MG63 (cell line): Measurements from ENCODE around the gene CRTC1. TPM values are rescaled to one million over a fixed set of nuclear protein-coding genes. Genes with fewer than 3 reads are reported as not detected.

ENCODE experiments used
- DNase-seq: peaks from one replicate; pipeline ENCODE4 v3.0.0-alpha.2; 2020
- H3K27me3 ChIP-seq: fragments of 250-450 bp; sonication (Bioruptor Pico); 2 replicates; pipeline ENCODE4 v1.5.1; 2020; ENCODE audit warnings: mild to moderate bottlenecking, moderate library complexity
- H3K36me3 ChIP-seq: fragments of 250-450 bp; sonication (Bioruptor Pico); 2 replicates; pipeline ENCODE4 v1.5.1; 2020; ENCODE audit warnings: mild to moderate bottlenecking, moderate library complexity
- H3K4me3 ChIP-seq: fragments of 250-450 bp; sonication (Bioruptor Pico); 2 replicates; pipeline ENCODE4 v1.5.1; 2020; ENCODE audit warnings: mild to moderate bottlenecking, moderate library complexity
- H3K9me3 ChIP-seq: fragments of 250-450 bp; sonication (Bioruptor Pico); 2 replicates; pipeline ENCODE4 v1.5.1; 2020; ENCODE audit warnings: mild to moderate bottlenecking, moderate library complexity
- total RNA-seq: library from RNA; depleted of rRNA; stranded (reverse); fragments of >200 nt; shearing (Covaris generic); gene quantifications from 2 replicates; pipeline ENCODE4 v1.2.3, GENCODE V29; 2014; ENCODE audit warnings: low replicate concordance; rRNA removed

Gene CRTC1, protein sequence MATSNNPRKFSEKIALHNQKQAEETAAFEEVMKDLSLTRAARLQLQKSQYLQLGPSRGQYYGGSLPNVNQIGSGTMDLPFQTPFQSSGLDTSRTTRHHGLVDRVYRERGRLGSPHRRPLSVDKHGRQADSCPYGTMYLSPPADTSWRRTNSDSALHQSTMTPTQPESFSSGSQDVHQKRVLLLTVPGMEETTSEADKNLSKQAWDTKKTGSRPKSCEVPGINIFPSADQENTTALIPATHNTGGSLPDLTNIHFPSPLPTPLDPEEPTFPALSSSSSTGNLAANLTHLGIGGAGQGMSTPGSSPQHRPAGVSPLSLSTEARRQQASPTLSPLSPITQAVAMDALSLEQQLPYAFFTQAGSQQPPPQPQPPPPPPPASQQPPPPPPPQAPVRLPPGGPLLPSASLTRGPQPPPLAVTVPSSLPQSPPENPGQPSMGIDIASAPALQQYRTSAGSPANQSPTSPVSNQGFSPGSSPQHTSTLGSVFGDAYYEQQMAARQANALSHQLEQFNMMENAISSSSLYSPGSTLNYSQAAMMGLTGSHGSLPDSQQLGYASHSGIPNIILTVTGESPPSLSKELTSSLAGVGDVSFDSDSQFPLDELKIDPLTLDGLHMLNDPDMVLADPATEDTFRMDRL
- 2.4 and 3.6 TPM in 2 replicates for total RNA-seq

DNA sequence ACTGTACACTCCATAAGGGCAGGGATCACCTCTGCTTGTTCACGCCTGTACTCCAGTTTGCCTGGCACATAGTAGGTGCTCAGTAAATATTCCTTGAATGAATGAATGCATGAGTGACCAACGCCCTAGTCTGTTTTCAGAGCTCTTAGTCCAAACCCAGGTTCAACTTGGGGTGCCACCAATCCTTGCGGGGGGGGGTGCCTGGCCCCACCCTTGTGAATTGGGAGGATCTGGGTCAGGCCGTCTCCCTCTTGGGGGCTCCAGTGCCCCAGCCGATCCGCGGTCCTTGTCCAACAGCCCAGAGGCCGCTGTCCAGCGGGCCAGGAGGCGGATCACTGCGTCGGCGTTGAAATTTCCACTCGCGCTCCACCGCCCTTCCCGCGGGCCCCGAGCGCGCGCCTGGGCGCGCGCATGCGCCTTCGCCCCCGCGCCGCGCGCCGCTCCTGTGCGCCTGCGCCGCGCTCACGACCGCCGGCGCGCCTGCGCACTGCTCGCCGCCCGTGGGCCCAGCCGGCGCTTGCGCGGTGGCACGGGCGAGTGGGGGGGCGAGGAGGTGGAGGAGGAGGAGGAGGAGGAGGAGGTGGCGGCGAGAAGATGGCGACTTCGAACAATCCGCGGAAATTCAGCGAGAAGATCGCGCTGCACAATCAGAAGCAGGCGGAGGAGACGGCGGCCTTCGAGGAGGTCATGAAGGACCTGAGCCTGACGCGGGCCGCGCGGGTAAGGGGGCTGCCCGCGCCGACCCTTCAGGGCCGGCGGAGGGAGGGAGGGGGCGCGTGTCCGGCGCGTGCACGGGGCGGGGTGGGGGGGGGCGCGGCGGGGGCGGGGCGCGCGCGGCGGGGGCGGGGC lies at the start of gene CRTC1:
CRTC1 (plus strand) TSS at position 572 of the 849 bp plus-strand sequence; CDS start at position 595, 23 bp downstream.
- no peaks in the 10 kb centered on the region for H3K27me3 ChIP-seq
- DNase-seq: peak; percentile 89
- no peaks in the 10 kb centered on the region for H3K9me3 ChIP-seq
- peaks cover 4% of the 10 kb centered on the region; the same call in 1 of the 2 replicates for H3K36me3 ChIP-seq
- peak within 1 kb of the TSS; percentile 71 for H3K4me3 ChIP-seq

DNA sequence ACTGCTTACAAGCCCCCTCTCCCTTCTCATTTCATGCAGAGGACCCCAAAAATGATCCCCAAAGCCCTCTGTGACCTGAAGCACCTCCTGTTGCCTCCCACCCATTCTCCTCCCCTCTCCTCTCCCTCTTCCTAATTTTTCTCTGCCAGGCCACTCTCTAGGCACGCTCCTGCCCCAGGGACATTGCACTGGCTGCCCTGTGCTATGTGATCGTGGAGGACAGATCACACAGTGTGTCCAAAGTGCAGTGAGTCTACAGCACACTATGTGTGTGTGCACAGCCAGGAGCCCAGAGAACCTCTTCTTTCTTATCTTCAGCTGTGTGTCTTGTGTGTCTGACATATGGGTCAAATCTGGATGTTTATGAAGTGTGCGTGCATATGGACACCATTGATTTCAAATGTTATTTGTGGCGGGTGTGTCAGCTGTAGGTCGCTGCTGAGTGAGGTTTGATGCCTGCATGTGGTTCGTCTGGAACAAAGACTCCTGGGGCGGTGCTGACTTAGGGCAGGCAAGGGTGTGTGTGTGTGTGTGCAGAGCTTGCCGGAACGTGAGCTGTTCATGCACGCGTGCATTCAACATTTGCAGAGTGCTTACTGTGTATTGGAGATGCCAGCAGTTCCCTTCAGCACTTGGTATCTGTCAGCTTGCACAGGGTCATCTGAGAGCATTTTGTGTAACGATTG lies 48.7 kb upstream of the CRTC1 start:
- H3K36me3 ChIP-seq: no peaks in the 10 kb centered on the region
- no peak overlapping the region for H3K4me3 ChIP-seq
- no peaks in the 10 kb centered on the region for H3K27me3 ChIP-seq
- DNase-seq: no peak
- H3K9me3 ChIP-seq: no peaks in the 10 kb centered on the region; the same call in 1 of the 2 replicates

DNA sequence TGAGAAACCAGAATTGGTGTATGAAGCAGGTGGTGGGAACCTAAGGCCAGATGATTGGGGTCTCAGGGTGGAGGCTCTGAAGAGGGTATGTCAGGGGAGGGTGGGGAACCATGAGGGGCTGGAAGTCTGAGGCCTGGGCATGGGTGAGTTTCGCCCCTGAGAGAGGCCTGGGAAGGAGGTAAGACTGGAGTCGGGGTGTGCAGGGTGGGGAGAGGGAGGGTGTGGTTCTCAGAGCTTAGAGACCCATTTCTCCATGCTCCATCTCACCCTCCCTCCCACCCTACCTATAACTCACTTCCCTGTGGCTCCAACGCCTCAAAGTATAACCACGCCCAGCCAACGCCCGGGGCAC lies 47.7 kb upstream of the CRTC1 start:
- H3K36me3 ChIP-seq: no peaks in the 10 kb centered on the region
- no peak for DNase-seq
- no peak overlapping the region for H3K4me3 ChIP-seq
- no peaks in the 10 kb centered on the region for H3K27me3 ChIP-seq
- H3K9me3 ChIP-seq: no peaks in the 10 kb centered on the region; the same call in 1 of the 2 replicates

DNA sequence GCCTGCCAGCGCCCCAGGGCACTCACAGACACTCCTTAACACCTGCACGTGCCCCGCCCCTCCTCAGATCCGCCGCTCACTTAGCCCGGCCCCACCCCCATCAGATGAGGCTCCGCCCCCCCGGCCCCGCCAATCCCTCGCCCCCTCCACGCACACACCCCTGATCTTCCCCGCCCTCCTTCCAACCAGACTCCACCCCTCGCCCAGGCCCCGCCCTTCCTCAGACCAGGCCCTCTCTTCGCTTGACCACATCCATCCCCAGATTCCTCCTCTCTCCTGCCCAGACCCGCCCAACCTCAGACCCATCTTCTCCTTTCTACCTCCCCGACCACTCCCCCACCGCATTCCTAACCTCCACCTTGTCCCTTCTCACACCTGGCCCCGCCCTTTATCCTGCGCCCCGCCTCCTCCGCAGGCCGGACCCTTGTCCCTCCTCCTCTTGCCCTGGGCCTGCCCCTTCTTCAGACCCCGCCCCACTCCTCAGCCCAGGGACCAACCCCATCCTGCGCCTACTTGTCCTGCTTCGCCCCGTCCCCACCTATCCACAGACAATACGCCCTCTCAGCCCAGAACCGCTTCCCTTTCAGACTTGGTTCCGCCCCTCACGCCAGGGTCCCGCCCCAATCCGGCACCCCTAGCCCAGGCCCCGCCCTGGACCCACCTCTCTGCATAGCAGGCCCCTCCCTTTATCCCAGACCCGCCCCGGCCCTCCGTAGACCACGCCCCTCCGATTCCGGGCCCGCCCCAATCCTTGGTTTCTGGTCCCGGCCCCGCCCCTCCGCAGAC lies 47.1 kb upstream of the CRTC1 start:
- Histone ChIP-seq H3K36me3 (no peaks in the 10 kb centered on the region), H3K4me3 (peak overlapping the region; percentile 89), H3K27me3 (no peaks in the 10 kb centered on the region), H3K9me3 (no peaks in the 10 kb centered on the region; the same call in 1 of the 2 replicates)
- DNase-seq: peak; percentile 96

DNA sequence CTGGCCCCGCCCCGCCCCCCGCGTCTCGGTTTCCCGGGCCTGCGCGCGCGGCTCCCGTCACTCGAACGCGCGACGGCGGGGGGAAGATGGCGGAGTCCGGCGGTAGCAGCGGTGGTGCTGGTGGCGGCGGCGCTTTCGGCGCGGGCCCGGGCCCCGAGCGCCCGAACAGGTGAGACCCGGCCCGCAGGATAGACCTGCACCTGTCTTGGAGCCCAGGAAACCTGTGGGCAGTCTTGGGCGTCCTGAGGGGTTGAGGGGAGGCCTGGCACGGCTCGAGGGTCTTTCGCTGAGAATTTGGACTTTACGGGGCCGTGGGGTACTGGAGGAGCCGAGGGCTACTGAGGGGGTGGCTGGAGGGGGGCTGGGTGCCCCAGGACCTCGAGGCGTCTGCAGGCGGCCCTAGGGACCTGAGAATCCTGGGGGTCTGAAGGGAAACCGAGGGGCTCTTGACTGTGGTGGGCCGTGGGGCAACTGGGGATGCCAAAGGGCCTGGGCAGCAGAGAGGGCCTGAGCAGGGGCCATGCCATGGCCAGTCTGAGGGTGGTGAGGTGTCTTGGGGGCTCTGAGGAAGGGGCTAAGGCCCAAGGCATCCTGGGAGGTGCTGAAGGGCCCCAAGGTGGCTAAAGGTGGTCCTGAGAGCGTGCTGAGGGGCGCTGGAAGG lies 46.4 kb upstream of the CRTC1 start, which contains the start of gene KLHL26:
KLHL26 (plus strand) TSS at position 60 of the 661 bp plus-strand sequence; CDS start at position 87, 27 bp downstream.
- H3K4me3 ChIP-seq: peak within 1 kb of the TSS; percentile 89
- DNase-seq: no peak
- no peaks in the 10 kb centered on the region; the same call in 1 of the 2 replicates for H3K9me3 ChIP-seq
- no peaks in the 10 kb centered on the region for H3K36me3 ChIP-seq
- no peaks in the 10 kb centered on the region for H3K27me3 ChIP-seq

DNA sequence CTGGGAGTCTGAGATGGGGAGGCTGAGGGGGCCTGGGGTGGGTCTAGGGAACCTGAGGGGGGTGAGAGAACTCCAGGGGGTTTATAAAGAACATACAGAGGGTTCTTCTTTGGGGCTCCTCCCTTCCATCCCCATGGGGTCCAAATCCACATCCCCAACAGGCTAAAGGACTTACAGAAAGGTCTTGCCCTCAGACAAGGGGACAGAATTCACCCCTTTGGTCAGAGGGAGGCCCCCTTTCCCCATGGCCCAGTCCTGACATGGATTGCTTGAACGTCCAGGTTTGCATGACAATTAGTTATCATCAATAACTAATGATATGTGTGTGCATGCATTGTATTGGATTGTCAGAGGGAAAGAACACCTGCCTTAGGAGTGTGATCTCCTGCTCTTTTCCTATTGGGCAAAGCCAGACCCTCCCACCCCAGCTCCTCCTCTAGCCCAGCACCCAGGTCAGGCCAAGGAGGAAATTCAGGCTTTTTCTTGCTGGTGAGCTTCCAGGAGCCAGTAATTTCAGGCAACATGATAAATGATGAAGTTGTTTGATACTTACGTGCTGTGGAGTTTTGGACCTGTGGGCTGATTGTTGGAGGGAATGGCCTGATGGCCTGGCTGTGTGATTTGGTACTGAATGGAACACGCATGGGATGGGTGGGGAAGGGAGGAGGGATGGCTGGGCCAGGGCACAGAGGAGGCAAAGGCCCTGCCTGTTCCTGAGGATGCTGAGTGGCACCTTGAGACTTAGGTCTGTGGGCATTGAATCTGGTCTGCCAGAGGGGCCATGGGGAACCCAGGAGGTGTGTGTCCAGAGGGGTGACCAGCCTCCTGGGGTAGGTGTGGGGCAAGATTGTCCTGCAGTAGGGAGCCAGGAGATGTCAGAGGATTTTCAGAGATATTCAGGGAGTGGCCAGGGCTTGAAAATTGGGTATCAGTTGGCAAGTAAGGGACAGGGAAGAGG lies 45.5 kb upstream of the CRTC1 start:
- no peaks in the 10 kb centered on the region; the same call in 1 of the 2 replicates for H3K9me3 ChIP-seq

DNA sequence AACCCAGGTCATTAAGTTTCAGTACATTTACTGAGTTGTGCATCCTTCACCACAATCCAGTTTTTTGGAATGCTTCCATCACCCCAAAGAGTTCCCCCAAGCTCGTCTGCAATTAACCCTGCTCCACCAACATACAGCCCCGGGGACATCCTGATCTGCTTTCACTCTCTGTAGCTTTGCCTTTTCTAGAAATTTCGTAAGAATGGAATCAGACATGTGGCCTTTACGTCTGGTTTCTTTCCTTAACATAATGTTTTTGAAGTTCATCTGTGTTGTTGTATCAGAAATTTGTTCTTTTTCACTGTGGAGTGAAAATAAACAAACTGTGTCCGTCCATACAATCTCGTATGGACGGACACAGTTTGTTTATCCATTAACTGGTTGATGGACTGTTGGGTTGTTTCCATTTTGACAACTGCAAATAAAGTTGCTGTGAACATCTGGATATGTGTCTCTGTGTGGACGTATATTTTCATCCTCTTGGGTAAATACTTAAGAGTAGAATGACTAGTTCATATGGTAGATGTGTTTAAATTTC lies 43.7 kb upstream of the CRTC1 start:
- no peak overlapping the region for H3K4me3 ChIP-seq
- no peak for DNase-seq
- H3K36me3 ChIP-seq: no peaks in the 10 kb centered on the region
- H3K27me3 ChIP-seq: no peaks in the 10 kb centered on the region
- H3K9me3 ChIP-seq: peaks cover 2% of the 10 kb centered on the region

More for the DNA sequence above, 45.5 kb upstream of the CRTC1 start:
- Histone ChIP-seq H3K27me3 (no peaks in the 10 kb centered on the region), H3K36me3 (no peaks in the 10 kb centered on the region), H3K4me3 (peak overlapping the region; percentile 89)
- no peak for DNase-seq

DNA sequence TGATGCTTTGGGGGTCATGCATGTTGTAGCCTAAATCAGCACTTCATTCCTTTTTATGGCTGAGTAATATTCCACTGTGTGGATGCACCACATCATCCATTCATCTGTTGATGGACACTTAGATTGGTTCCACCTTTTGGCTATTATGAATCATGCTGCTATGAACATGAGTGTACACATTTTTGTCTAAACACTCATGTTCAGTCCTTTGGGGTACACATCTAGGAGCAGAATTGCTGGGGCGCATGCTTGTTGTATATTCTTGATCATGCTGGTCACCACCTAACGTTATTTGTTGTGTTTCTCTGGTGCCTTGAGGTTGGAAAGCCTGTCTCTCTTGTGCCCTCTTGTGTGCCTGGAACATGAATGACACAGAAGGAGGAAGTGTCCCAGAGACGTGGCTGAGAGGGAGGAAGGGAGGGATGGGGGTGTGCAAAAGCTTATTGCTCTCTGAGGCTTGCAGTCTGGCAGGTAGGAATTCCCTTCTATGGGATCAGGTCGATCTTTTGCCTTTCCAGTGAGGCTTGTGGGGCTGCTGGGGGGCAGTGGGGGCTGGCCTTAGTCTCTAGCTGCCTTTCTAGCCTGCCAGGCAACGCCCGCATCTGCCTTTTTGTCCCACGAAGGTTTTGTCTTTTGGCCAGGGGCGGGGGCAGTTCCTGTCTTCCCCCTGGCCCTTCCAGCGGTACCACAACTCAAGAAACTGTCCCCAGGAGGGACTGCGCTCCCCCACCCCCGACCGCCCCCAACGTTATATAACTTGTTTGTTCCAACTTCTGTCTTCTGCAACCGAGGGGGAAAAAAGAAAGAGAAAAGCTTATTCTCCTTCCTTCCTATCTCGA lies 39.1 kb upstream of the CRTC1 start:
- no peaks in the 10 kb centered on the region for H3K27me3 ChIP-seq
- no peaks in the 10 kb centered on the region for H3K36me3 ChIP-seq
- DNase-seq: no peak
- no peak overlapping the region for H3K4me3 ChIP-seq
- peaks cover 2% of the 10 kb centered on the region; the same call in 1 of the 2 replicates for H3K9me3 ChIP-seq

DNA sequence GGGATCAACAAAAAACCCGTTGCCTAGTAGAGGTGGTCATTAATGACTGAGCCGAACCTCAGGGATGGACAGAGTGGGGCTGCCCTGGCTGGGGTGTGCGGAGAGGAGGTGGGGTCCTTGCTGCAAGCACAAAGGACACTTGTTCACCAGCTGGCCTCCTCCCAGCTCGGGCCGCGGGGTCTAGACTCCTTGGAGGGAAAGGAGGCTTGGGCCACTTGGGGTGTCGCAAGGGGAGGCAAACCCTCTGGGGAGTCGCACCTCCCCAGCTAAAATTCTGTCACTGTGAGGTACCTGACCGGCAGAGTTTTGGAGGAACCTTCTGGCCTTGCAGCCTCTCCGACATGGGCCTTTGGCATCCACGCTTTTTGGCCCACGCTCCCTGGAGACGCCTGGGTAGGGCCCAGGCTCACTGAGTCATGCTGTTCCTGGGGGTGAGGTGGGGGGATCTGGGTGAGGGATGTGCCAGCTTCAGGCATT lies 38.4 kb upstream of the CRTC1 start:
- Histone ChIP-seq H3K27me3 (no peaks in the 10 kb centered on the region), H3K4me3 (no peak overlapping the region)
- DNase-seq: peak; percentile 82

DNA sequence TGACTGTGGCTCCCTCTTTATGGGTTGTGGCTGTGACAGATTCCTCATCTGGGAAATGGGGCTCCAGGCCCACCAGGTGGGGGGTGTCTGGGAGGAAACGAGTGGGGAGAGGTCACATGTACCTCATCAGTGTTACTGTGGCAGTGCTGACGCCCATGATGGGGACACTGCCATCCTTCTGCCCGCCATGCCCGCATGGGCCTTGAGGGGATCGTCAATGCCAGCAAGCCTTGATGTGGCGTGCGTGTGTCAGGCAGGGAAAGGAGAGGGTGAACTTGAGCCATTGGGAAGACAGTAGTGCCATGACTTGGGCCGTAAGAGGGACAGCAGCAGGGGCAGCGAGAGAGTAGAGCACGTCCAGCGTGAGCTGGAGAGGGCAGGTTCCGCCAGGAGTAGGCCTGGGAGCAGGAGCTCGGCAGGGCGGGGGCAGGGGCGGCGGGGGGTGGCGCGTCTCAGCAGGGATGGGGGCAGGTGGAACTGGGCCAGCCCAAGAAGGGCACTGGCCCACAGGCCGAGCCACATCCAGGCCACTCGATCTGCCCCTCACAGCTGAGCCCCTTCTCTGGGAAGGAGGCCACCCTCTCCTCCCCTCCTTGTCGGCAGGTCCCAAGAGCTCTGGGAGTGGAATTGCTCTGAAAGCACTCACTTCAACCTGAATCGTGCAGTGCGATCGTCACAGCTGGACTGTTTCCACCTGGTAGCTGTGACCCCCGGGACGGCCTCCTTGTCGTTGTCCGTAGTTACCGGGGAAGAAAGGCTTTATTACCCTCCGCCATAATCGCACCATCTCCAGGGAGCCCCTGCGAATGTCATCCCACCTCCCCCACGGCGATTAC lies 36.7 kb upstream of the CRTC1 start:
- H3K4me3 ChIP-seq: no peak overlapping the region
- H3K9me3 ChIP-seq: peaks cover 2% of the 10 kb centered on the region; the same call in 1 of the 2 replicates
- H3K27me3 ChIP-seq: no peaks in the 10 kb centered on the region
- no peak for DNase-seq
- no peaks in the 10 kb centered on the region for H3K36me3 ChIP-seq

More for the DNA sequence above, 38.4 kb upstream of the CRTC1 start:
- Histone ChIP-seq H3K36me3 (no peaks in the 10 kb centered on the region), H3K9me3 (peaks cover 2% of the 10 kb centered on the region; the same call in 1 of the 2 replicates)

DNA sequence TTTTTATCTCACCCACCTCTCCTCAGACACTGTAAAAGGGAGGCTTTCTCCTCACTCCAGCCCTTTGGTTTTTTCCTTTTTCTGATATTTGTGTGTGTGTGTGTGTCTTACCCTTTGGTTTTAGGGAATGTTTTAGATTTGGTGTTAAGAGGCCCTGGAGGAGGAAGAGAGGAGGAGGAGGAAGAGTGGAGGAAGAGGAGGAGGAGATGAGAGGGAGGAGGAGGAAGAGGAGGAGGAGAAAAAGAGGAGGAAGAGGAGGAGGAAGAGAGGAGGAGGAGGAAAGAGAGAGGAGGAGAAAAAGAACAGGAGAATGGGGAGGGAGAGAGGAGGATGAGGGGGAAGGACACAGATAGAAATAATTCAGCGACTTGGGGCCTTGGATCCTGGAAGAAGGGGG lies 36.1 kb upstream of the CRTC1 start:
- Histone ChIP-seq H3K9me3 (peaks cover 2% of the 10 kb centered on the region; the same call in 1 of the 2 replicates), H3K36me3 (no peaks in the 10 kb centered on the region; the same call in 1 of the 2 replicates), H3K27me3 (no peaks in the 10 kb centered on the region), H3K4me3 (no peak overlapping the region)
- DNase-seq: no peak

DNA sequence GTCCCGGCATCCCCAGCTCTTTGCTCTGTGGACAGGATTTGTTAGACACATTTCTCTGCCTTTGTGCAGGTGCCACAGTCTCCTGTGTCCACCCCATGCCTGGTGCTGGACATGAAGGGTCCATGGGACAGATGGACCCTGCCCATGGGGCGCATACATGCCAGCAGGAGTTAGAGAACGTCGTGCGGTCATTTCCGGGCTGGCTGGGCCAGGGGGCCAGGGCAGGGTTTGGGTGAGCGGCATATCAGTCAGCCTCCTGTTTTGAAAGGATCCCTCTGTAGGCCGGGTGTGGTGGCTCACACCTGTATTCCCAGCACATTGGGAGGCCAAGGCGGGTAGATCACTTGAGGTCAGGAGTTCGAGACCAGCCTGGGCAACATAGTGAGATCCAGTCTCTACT lies 35.7 kb upstream of the CRTC1 start:
- Histone ChIP-seq H3K36me3 (no peaks in the 10 kb centered on the region; the same call in 1 of the 2 replicates), H3K4me3 (no peak overlapping the region), H3K9me3 (peaks cover 2% of the 10 kb centered on the region; the same call in 1 of the 2 replicates), H3K27me3 (no peaks in the 10 kb centered on the region)
- no peak for DNase-seq
